Gastroesophageal sphincter (tissue), 4 donors: ENCODE measurements around the gene LRCH3. TPM values are rescaled to one million over a fixed set of nuclear protein-coding genes. Genes with fewer than 3 reads are reported as not detected.
A peak's percentile ranks its signal among the peaks of the same experiment; 100 is the strongest.

Source experiments
- ATAC-seq: fragments of 150-250 bp; one replicate; pipeline ENCODE4 v1.9.1; 2016; ENCODE audit warnings: mild to moderate bottlenecking, moderate library complexity
- H3K27ac ChIP-seq, 4 donors: fragments of 200-600 bp; sonication (generic) in 3 of 4; 1 replicate in 3 of 4; 2 replicates in 1 of 4; pipeline ENCODE4 v1.5.1; 2016 to 2019
- H3K27me3 ChIP-seq: fragments of 200-600 bp; sonication (generic); one replicate; pipeline ENCODE4 v1.5.1; 2019
- H3K36me3 ChIP-seq, 2 donors: fragments of 200-600 bp; sonication (generic); one replicate each; pipeline ENCODE4 v1.5.1; 2019; ENCODE audit warnings: control low read depth in 1 of 2
- H3K4me1 ChIP-seq, 3 donors: fragments of 200-600 bp; sonication (generic); 1 replicate in 2 of 3; 2 replicates in 1 of 3; pipeline ENCODE4 v1.5.1; 2016 to 2019; ENCODE audit warnings: control low read depth in 2 of 3
- H3K4me3 ChIP-seq, 2 donors: fragments of 200-600 bp; sonication (generic); one replicate each; pipeline ENCODE4 v1.5.1; 2019; ENCODE audit warnings: mild to moderate bottlenecking in 1 of 2, moderate library complexity in 1 of 2
- H3K9me3 ChIP-seq, 3 donors: fragments of 200-600 bp; sonication (generic); one replicate each; pipeline ENCODE4 v1.5.1; 2017 to 2019; ENCODE audit warnings: control low read depth in 2 of 3
- CTCF ChIP-seq, 4 experiments: fragments of 200-600 bp in 2 of 4; fragments of 450-650 bp in 2 of 4; sonication (generic) in 1 of 4; IDR thresholded peaks; one replicate each; pipeline ENCODE4 v1.5.1; 2017 to 2019; ENCODE audit warnings: antibody characterized with exemption in 4 of 4, mild to moderate bottlenecking in 2 of 4, moderate library complexity in 2 of 4
- EP300 ChIP-seq: sonication (generic); formaldehyde crosslinking; IDR thresholded peaks from one replicate; pipeline ENCODE4 v1.6.1; 2017; ENCODE audit warnings: antibody characterized with exemption, mild to moderate bottlenecking
- POLR2A ChIP-seq, 2 donors: fragments of 450-650 bp; IDR thresholded peaks; one replicate each; pipeline ENCODE4 v1.6.1; 2017; ENCODE audit warnings: antibody characterized with exemption in 2 of 2, mild to moderate bottlenecking in 2 of 2, moderate library complexity in 1 of 2
- POLR2AphosphoS5 ChIP-seq: sonication (generic); formaldehyde crosslinking; IDR thresholded peaks from one replicate; pipeline ENCODE4 v1.6.1; 2017; ENCODE audit warnings: antibody characterized with exemption
- WGBS, 2 donors: methylation state at CpG; one replicate each; pipeline ENCODE4 v1.1.5; 2018; ENCODE audit warnings: low coverage in 1 of 2; 5-methylcytosine and 5-hydroxymethylcytosine counted together
- total RNA-seq, 4 donors: library from RNA; depleted of rRNA; stranded (reverse); fragments of >200 nt; gene quantifications; one replicate each; pipeline ENCODE4 v1.1.0, GENCODE V29; 2016

Gene LRCH3
- total RNA-seq, 4 donors from 2014 or later, result 39.0 to 158 (median 69.6) TPM

GRCh38 chr3:197795200-197795599 is 4.1 kb downstream of the LRCH3 start:
- peak overlapping the region in 1 of 4 donors; percentile 32 for H3K27ac ChIP-seq
- peak; percentile 57 for ATAC-seq
- TF ChIP-seq EP300, result no peak
- TF ChIP-seq CTCF (IDR thresholded peaks at IDR 0.05), result no peak
- no peak for TF ChIP-seq POLR2AphosphoS5
- no peak for TF ChIP-seq POLR2A (IDR thresholded peaks at IDR 0.05)
- H3K36me3 ChIP-seq, result no peaks in the 10 kb centered on the region
- 90 to 100% methylated on average over 1 of the region's 1 CpG for WGBS, 2 donors
- H3K4me3 ChIP-seq, result no peak overlapping the region
- no peaks in the 10 kb centered on the region for H3K9me3 ChIP-seq
- no peaks in the 10 kb centered on the region for H3K27me3 ChIP-seq
- peaks cover 9 to 73% (median 9%) of the 10 kb centered on the region in 3 donors for H3K4me1 ChIP-seq

GRCh38 chr3:197796087-197796486 is 5.0 kb downstream of the LRCH3 start:
- H3K4me1 ChIP-seq, result peaks cover 9 to 74% (median 9%) of the 10 kb centered on the region in 3 donors
- H3K9me3 ChIP-seq, result no peaks in the 10 kb centered on the region
- no peak for ATAC-seq
- no peaks in the 10 kb centered on the region for H3K27me3 ChIP-seq
- H3K4me3 ChIP-seq, result no peak overlapping the region
- 58% methylated on average over 3 to 4 of the region's 4 CpGs for WGBS, 2 donors
- H3K36me3 ChIP-seq, result no peaks in the 10 kb centered on the region
- H3K27ac ChIP-seq, result no peak overlapping the region
- TF ChIP-seq EP300, result no peak
- TF ChIP-seq CTCF (IDR thresholded peaks at IDR 0.05), result no peak
- TF ChIP-seq POLR2A (IDR thresholded peaks at IDR 0.05), result no peak
- TF ChIP-seq POLR2AphosphoS5, result no peak

GRCh38 chr3:197798863-197799262 is 7.8 kb downstream of the LRCH3 start:
- 25 to 37% methylated on average over 3 of the region's 3 CpGs for WGBS, 2 donors
- no peak for ATAC-seq
- no peaks in the 10 kb centered on the region for H3K36me3 ChIP-seq
- peak overlapping the region in 3 of 4 donors; percentile 40 to 64 (median 51) for H3K27ac ChIP-seq
- H3K4me1 ChIP-seq, result peaks cover 5 to 86% (median 9%) of the 10 kb centered on the region in 3 donors
- no peak overlapping the region for H3K4me3 ChIP-seq
- H3K27me3 ChIP-seq, result no peaks in the 10 kb centered on the region
- TF ChIP-seq EP300 (no peak), POLR2A (IDR thresholded peaks at IDR 0.05) (no peak), CTCF (IDR thresholded peaks at IDR 0.05) (no peak), POLR2AphosphoS5 (no peak)
- H3K9me3 ChIP-seq, result no peaks in the 10 kb centered on the region

- no peak overlapping the region for H3K27ac ChIP-seq
- TF ChIP-seq POLR2A (IDR thresholded peaks at IDR 0.05) (no peak), CTCF (IDR thresholded peaks at IDR 0.05) (no peak), EP300 (no peak), POLR2AphosphoS5 (no peak)
- H3K9me3 ChIP-seq, result no peaks in the 10 kb centered on the region
- no peak for ATAC-seq
- no peaks in the 10 kb centered on the region for H3K27me3 ChIP-seq
- H3K4me1 ChIP-seq, result peaks cover 5 to 82% (median 9%) of the 10 kb centered on the region in 3 donors
- H3K4me3 ChIP-seq, result no peak overlapping the region
- 49 to 52% methylated on average over 3 of the region's 3 CpGs for WGBS, 2 donors
- H3K36me3 ChIP-seq, result no peaks in the 10 kb centered on the region
These were observed 9.3 kb downstream of the LRCH3 start for GRCh38 chr3:197800379-197800778.

- Histone ChIP-seq H3K27ac (no peak overlapping the region), H3K9me3 (no peaks in the 10 kb centered on the region), H3K4me1 (peaks cover 5 to 74% (median 9%) of the 10 kb centered on the region in 3 donors), H3K4me3 (no peak overlapping the region), H3K36me3 (no peaks in the 10 kb centered on the region), H3K27me3 (no peaks in the 10 kb centered on the region)
- WGBS, 2 donors, result 51 to 92% methylated on average over 4 to 8 of the region's 8 CpGs
- TF ChIP-seq CTCF (IDR thresholded peaks at IDR 0.05) (peak in 2 of 4 experiments; percentile 13 to 16), EP300 (no peak)
- peak; percentile 48 for ATAC-seq
These were observed 11.1 kb downstream of the LRCH3 start for GRCh38 chr3:197801891-197802778.
